Neural crest cell (in vitro differentiated cells): ENCODE results near the gene SLC39A9. TPM values are rescaled to one million over a fixed set of nuclear protein-coding genes. Genes with fewer than 3 reads are reported as not detected.
"Not testable (repeated sequence)": the region's sequence is repeated elsewhere in the genome, so short reads cannot be mapped to it uniquely, and the experiment has no call there.

Experiments
- DNase-seq: peaks from one replicate; pipeline ENCODE4 v3.0.0; 2021; ENCODE audit warnings: low read depth, mixed read lengths, low spot score
- H3K27ac Mint-ChIP-seq: one replicate; pipeline ENCODE4 v1.8.0; 2021; ENCODE audit warnings: mild to moderate bottlenecking, mixed read lengths; ENCODE audit not compliant: unreplicated experiment
- H3K27me3 Mint-ChIP-seq: 2 replicates; pipeline ENCODE4 v1.8.0; 2021; ENCODE audit warnings: low read depth, mild to moderate bottlenecking, mixed read lengths
- H3K36me3 Mint-ChIP-seq: 2 replicates; pipeline ENCODE4 v1.8.0; 2021; ENCODE audit warnings: low read depth, mild to moderate bottlenecking, mixed read lengths
- H3K4me1 Mint-ChIP-seq: 2 replicates; pipeline ENCODE4 v1.8.0; 2021; ENCODE audit warnings: mixed read lengths
- H3K4me3 Mint-ChIP-seq: one replicate; pipeline ENCODE4 v1.8.0; 2021; ENCODE audit warnings: mild to moderate bottlenecking, mixed read lengths
- H3K9me3 Mint-ChIP-seq: 2 replicates; pipeline ENCODE4 v1.8.0; 2021; ENCODE audit warnings: mixed read lengths
- total RNA-seq: library from RNA; stranded (reverse); gene quantifications from 2 replicates; pipeline ENCODE4 v1.2.1, GENCODE V29; 2021
- TF ChIP-seq, protein P1 (sequence below): fragments of 200-600 bp; sonication (generic); conservative IDR thresholded peaks from 2 replicates; pipeline ENCODE4 v1.5.0; 2021; ENCODE audit warnings: antibody characterized with exemption, mild to moderate bottlenecking

SLC39A9 gene
- total RNA-seq, 1 donor from 2014 or later, result 53.4 TPM

DNA sequence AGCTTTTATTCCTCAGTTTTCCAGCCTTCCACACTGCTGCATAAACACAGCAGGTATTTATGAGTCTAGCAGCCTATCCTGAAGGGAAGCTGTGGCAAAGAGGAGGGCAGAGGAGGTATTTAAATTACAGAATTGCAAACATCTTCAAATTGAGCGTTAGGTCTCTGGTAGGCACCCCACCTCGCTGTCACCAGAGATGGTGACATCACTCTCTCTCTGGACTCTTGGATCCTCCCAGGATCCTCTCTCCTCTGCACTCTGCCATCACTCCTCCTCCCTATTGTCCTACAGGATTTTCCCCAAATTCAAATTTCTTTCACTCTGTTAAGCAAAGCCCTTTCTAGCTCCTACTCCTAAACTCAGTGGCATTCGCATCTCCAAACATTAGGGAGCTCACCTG is 92.7 kb downstream of the SLC39A9 start:
- TF ChIP-seq, protein P1, sequence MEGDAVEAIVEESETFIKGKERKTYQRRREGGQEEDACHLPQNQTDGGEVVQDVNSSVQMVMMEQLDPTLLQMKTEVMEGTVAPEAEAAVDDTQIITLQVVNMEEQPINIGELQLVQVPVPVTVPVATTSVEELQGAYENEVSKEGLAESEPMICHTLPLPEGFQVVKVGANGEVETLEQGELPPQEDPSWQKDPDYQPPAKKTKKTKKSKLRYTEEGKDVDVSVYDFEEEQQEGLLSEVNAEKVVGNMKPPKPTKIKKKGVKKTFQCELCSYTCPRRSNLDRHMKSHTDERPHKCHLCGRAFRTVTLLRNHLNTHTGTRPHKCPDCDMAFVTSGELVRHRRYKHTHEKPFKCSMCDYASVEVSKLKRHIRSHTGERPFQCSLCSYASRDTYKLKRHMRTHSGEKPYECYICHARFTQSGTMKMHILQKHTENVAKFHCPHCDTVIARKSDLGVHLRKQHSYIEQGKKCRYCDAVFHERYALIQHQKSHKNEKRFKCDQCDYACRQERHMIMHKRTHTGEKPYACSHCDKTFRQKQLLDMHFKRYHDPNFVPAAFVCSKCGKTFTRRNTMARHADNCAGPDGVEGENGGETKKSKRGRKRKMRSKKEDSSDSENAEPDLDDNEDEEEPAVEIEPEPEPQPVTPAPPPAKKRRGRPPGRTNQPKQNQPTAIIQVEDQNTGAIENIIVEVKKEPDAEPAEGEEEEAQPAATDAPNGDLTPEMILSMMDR, result no peak
- Mint-ChIP-seq H3K27me3 (peaks cover 38% of the 10 kb centered on the region), H3K27ac (no peak overlapping the region), H3K4me3 (no peak overlapping the region), H3K9me3 (no peaks in the 10 kb centered on the region), H3K4me1 (peaks cover 7% of the 10 kb centered on the region), H3K36me3 (no peaks in the 10 kb centered on the region)
- no peak for DNase-seq

DNA sequence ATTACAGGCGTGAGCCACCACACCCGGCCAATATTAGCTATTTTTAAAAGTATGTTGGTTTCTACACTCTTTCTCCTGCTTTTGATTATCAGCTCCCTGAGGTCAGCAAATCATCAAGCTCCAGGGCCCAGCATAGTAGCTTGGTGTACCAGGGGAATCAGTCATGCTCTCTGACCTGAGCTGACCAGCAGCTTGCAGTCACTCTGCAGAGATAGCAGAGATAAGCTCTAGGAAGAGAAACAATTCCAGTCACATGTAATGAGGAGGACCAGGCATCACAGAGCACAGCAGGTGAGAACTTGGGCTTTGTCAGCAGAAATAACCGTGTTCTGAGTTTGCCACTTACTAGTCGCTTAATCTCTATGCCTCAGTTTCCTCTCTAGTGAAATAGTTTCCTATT is 94.5 kb downstream of the SLC39A9 start:
- no peak for DNase-seq
- peaks cover 22% of the 10 kb centered on the region for H3K27me3 Mint-ChIP-seq
- TF ChIP-seq, protein P1, result no peak
- no peaks in the 10 kb centered on the region for H3K4me1 Mint-ChIP-seq
- H3K27ac Mint-ChIP-seq, result no peak overlapping the region
- H3K9me3 Mint-ChIP-seq, result no peaks in the 10 kb centered on the region
- H3K36me3 Mint-ChIP-seq, result no peaks in the 10 kb centered on the region
- H3K4me3 Mint-ChIP-seq, result no peak overlapping the region

DNA sequence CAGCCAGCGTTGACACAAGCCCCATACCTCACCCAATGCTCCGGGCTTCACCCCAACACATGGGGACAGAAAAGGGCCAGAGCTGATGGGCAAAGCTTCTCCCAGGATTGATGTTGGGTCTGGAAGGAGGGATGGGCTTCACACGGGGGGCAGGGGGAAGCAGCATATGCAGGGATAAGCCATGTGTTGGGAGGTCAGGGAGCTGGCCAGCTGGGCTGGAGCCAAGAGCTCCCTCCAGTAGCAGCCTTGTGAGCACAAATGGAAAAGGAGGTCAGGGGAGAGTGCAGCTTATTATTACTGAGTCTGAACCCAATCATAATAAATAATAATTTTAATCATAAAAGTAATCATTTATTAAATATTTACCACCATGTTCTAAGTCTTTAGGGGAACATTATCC is 95.3 kb downstream of the SLC39A9 start:
- no peak for DNase-seq
- peaks cover 18% of the 10 kb centered on the region for H3K27me3 Mint-ChIP-seq
- no peaks in the 10 kb centered on the region for H3K36me3 Mint-ChIP-seq
- H3K4me1 Mint-ChIP-seq, result no peaks in the 10 kb centered on the region
- TF ChIP-seq, protein P1, result no peak
- no peaks in the 10 kb centered on the region for H3K9me3 Mint-ChIP-seq
- no peak overlapping the region for H3K4me3 Mint-ChIP-seq
- H3K27ac Mint-ChIP-seq, result no peak overlapping the region

DNA sequence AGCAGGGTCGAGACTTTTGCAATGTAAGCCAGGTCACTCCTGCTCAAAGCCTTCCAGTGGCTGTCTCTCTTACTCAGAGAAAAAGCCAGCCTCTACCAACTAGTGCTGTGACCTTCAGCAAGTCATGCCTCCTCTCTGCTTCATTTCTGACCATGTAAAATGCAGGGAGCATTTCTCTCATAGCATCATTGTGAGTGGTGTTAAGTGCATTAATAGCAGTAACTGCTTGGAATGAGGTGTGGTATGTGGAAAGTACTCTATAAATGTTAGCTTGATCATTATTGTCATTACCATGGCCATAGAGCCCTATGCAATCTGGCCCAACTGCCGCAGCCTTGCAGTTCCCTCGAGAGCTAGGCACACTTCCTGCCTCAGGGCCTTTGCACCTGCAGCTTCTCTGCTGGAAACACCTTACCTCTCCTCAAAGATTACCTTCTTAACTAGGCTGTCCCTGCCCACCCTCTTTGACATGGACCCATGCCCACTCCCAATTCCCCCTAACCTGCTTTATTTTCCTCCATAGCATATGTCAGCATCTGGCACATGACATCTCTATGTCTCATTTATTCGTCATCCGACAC is 96.9 kb downstream of the SLC39A9 start:
- Mint-ChIP-seq H3K36me3 (no peaks in the 10 kb centered on the region), H3K4me3 (no peak overlapping the region), H3K27ac (no peak overlapping the region), H3K4me1 (no peaks in the 10 kb centered on the region), H3K9me3 (no peaks in the 10 kb centered on the region), H3K27me3 (peaks cover 14% of the 10 kb centered on the region)
- TF ChIP-seq, protein P1, result no peak
- no peak for DNase-seq

DNA sequence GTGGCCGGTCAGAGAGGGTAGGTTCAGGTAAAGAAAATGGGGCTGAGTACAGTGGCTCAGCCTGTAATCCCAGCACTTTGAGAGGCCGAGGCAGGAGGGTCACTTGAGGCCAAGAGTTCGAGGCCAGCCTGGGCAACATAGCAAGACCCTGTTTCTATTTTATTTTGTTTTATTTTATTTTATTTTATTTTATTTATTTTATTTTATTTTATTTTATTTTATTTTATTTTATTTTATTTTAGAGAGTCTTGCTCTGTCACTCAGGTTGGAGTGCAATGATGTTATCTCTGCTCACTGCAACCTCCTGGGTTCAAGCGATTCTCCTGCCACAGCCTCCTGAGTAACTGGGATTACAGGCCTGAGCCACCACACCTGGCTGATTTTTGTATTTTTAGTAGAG is 99.4 kb downstream of the SLC39A9 start:
- H3K9me3 Mint-ChIP-seq, H3K4me1 Mint-ChIP-seq, DNase-seq, H3K4me3 Mint-ChIP-seq, H3K27ac Mint-ChIP-seq, H3K36me3 Mint-ChIP-seq: not testable (repeated sequence)
- H3K27me3 Mint-ChIP-seq, result peaks cover 13% of the 10 kb centered on the region

DNA sequence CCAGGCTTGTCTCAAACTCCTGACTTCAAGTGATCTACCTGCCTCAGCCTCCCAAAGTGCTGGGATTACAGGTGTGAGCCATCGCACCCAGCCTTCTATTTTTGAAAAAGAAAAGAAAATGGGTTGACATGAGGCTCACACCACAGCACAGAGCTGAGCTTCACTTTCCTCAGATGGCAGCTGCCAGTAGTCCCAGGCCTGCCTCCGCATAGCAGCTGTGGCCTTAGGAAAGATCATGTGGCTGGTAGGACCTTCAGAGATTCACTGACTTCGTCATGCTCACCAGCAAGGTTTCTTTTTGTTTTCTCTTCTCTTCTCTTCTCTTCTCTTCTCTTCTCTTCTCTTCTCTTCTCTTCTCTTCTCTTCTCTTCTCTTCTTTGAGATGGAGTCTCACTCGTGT is 99.8 kb downstream of the SLC39A9 start:
- H3K27ac Mint-ChIP-seq, H3K4me1 Mint-ChIP-seq, H3K9me3 Mint-ChIP-seq, H3K4me3 Mint-ChIP-seq, DNase-seq, H3K36me3 Mint-ChIP-seq: not testable (repeated sequence)
- peaks cover 11% of the 10 kb centered on the region for H3K27me3 Mint-ChIP-seq
